Neural cell (in vitro differentiated cells): ENCODE data around the gene CD81. TPM values are rescaled to one million over a fixed set of nuclear protein-coding genes. Genes with fewer than 3 reads are reported as not detected.

ENCODE experiments used
- H2AFZ ChIP-seq: fragments of 200-600, 300-800 bp; sonication (generic), shearing (Covaris generic); 2 replicates; pipeline ENCODE4 v1.6.0; 2014; ENCODE audit warnings: low read depth, mild to moderate bottlenecking, antibody characterized with exemption, low read length, moderate library complexity
- H3F3A ChIP-seq: fragments of 200-600 bp; shearing (Covaris generic); 2 replicates; pipeline ENCODE4 v1.6.1; 2016; ENCODE audit warnings: mild to moderate bottlenecking, moderate library complexity, mixed read lengths, antibody characterized with exemption, low read length; ENCODE audit not compliant: insufficient read depth, poor library complexity, severe bottlenecking
- H3K27ac ChIP-seq: fragments of 200-600, 300-800 bp; sonication (generic), shearing (Covaris generic); 2 replicates; pipeline ENCODE4 v1.5.1; 2014; ENCODE audit warnings: mild to moderate bottlenecking, low read length, moderate library complexity
- H3K27me3 ChIP-seq: fragments of 300-800, 200-600 bp; sonication (generic), shearing (Covaris generic); 2 replicates; pipeline ENCODE4 v1.6.0; 2014; ENCODE audit warnings: mild to moderate bottlenecking, low read depth, low read length, moderate library complexity; ENCODE audit not compliant: insufficient read depth
- H3K36me3 ChIP-seq: fragments of 300-800, 200-600 bp; sonication (generic), shearing (Covaris generic); 2 replicates; pipeline ENCODE4 v1.5.1; 2014; ENCODE audit warnings: mild to moderate bottlenecking, antibody characterized with exemption, low read length, moderate library complexity; ENCODE audit not compliant: insufficient read depth
- H3K4me2 ChIP-seq: fragments of 300-800, 200-600 bp; sonication (generic), shearing (Covaris generic); 2 replicates; pipeline ENCODE4 v1.6.0; 2014; ENCODE audit warnings: mild to moderate bottlenecking, low read length
- H3K4me3 ChIP-seq: fragments of 300-800, 200-600 bp; sonication (generic), shearing (Covaris generic); 2 replicates; pipeline ENCODE4 v1.5.1; 2014; ENCODE audit warnings: mild to moderate bottlenecking, low read length, moderate library complexity
- H3K79me2 ChIP-seq: fragments of 200-600 bp; shearing (Covaris generic); replicated peaks from 2 replicates; pipeline ENCODE4 v1.6.0; 2014; ENCODE audit warnings: mild to moderate bottlenecking, low read length, moderate library complexity; ENCODE audit not compliant: insufficient read depth
- H3K9ac ChIP-seq: fragments of 300-800, 200-600 bp; sonication (generic), shearing (Covaris generic); 2 replicates; pipeline ENCODE4 v1.6.1; 2016; ENCODE audit warnings: mild to moderate bottlenecking, low read length, mixed read lengths
- H3K9me2 ChIP-seq: fragments of 200-600 bp; shearing (Covaris generic); 2 replicates; pipeline ENCODE4 v1.6.1; 2016; ENCODE audit warnings: mild to moderate bottlenecking, low read length, mixed read lengths; ENCODE audit not compliant: insufficient read depth
- H3K9me3 ChIP-seq: fragments of 200-600, 300-800 bp; sonication (generic), shearing (Covaris generic); 2 replicates; pipeline ENCODE4 v1.6.1; 2016; ENCODE audit warnings: mild to moderate bottlenecking, mixed run types, low read length, moderate library complexity, mixed read lengths
- H4K20me1 ChIP-seq: fragments of 200-600 bp; shearing (Covaris generic); 2 replicates; pipeline ENCODE4 v1.6.1; 2016; ENCODE audit warnings: mild to moderate bottlenecking, mixed run types; ENCODE audit not compliant: insufficient read depth
- CTCF ChIP-seq: fragments of 450-650 bp; IDR thresholded peaks from 2 replicates; pipeline ENCODE4 v1.5.1; 2014; ENCODE audit warnings: antibody characterized with exemption, mild to moderate bottlenecking, moderate library complexity; ENCODE audit not compliant: poor library complexity, severe bottlenecking
- EP300 ChIP-seq: fragments of 450-650 bp; conservative IDR thresholded peaks from 2 replicates; pipeline ENCODE4 v1.6.1; 2014; ENCODE audit warnings: antibody characterized with exemption, mild to moderate bottlenecking, moderate library complexity; ENCODE audit not compliant: poor library complexity, severe bottlenecking
- EZH2 ChIP-seq: fragments of 200-600, 300-800 bp; shearing (Covaris generic), sonication (generic); IDR thresholded peaks from 2 replicates; pipeline ENCODE4 v1.6.1; 2014; ENCODE audit warnings: antibody characterized with exemption, low read length, borderline replicate concordance, mild to moderate bottlenecking; ENCODE audit not compliant: insufficient read depth, poor library complexity, severe bottlenecking
- MXI1 ChIP-seq: fragments of 450-650 bp; conservative IDR thresholded peaks from 2 replicates; pipeline ENCODE4 v1.6.1; 2014; ENCODE audit warnings: antibody characterized with exemption, mild to moderate bottlenecking; ENCODE audit not compliant: poor library complexity, severe bottlenecking
- POLR2AphosphoS5 ChIP-seq: IDR thresholded peaks from 2 replicates; pipeline ENCODE4 v1.6.1; 2012
- RAD21 ChIP-seq: fragments of 450-650 bp; conservative IDR thresholded peaks from 2 replicates; pipeline ENCODE4 v1.6.1; 2014; ENCODE audit warnings: antibody characterized with exemption, mild to moderate bottlenecking, moderate library complexity
- REST ChIP-seq: IDR thresholded peaks from 2 replicates; pipeline ENCODE4 v1.6.1; 2012; ENCODE audit warnings: borderline replicate concordance
- SMC3 ChIP-seq: fragments of 450-650 bp; conservative IDR thresholded peaks from 2 replicates; pipeline ENCODE4 v1.6.1; 2014; ENCODE audit warnings: antibody characterized with exemption, mild to moderate bottlenecking, moderate library complexity; ENCODE audit not compliant: poor library complexity
- TAF1 ChIP-seq: IDR thresholded peaks from 2 replicates; pipeline ENCODE4 v1.6.1; 2012; ENCODE audit warnings: low read depth
- polyA plus RNA-seq: library from polyadenylated mRNA; depleted of rRNA; stranded (reverse); fragments of >200 nt; gene quantifications from 2 replicates; pipeline ENCODE4 v1.2.3, GENCODE V29; 2014

Gene CD81
- polyA plus RNA-seq, 1 donor from 2014 or later = 97.8 TPM

GRCh38 chr11:2347308-2347830, 29.7 kb upstream of the CD81 start:
- Histone ChIP-seq H3K9ac (no peak overlapping the region), H3K4me2 (no peak overlapping the region), H2AFZ (no peak overlapping the region), H3K36me3 (no peaks in the 10 kb centered on the region), H4K20me1 (no peaks in the 10 kb centered on the region), H3K9me3 (peaks cover 7% of the 10 kb centered on the region), H3K4me3 (no peak overlapping the region), H3K79me2 (no peaks in the 10 kb centered on the region), H3K27me3 (no peaks in the 10 kb centered on the region), H3F3A (no peaks in the 10 kb centered on the region), H3K9me2 (no peaks in the 10 kb centered on the region), H3K27ac (no peak overlapping the region)
- TF ChIP-seq RAD21 = no peak
- no peak for TF ChIP-seq EP300
- no peak for TF ChIP-seq TAF1
- TF ChIP-seq POLR2AphosphoS5 = no peak
- TF ChIP-seq MXI1 = no peak
- TF ChIP-seq SMC3 = no peak
- TF ChIP-seq REST = no peak
- TF ChIP-seq CTCF = no peak
- no peak for TF ChIP-seq EZH2

- no peak overlapping the region for H3K4me2 ChIP-seq
- no peak overlapping the region for H2AFZ ChIP-seq
- no peaks in the 10 kb centered on the region for H3K79me2 ChIP-seq
- H3K4me3 ChIP-seq = no peak overlapping the region
- H3K9me2 ChIP-seq = no peaks in the 10 kb centered on the region
- no peak for TF ChIP-seq TAF1
- no peak for TF ChIP-seq REST
- TF ChIP-seq MXI1 = no peak
- no peak for TF ChIP-seq EP300
- no peak for TF ChIP-seq SMC3
- no peak for TF ChIP-seq POLR2AphosphoS5
- no peak for TF ChIP-seq RAD21
- no peak for TF ChIP-seq CTCF
- no peaks in the 10 kb centered on the region for H3K36me3 ChIP-seq
- no peaks in the 10 kb centered on the region for H4K20me1 ChIP-seq
- H3K27ac ChIP-seq = no peak overlapping the region
- H3F3A ChIP-seq = no peaks in the 10 kb centered on the region
- peaks cover 7% of the 10 kb centered on the region for H3K9me3 ChIP-seq
- H3K9ac ChIP-seq = no peak overlapping the region
- no peaks in the 10 kb centered on the region for H3K27me3 ChIP-seq
Observed at GRCh38 chr11:2348986-2349385, 28.1 kb upstream of the CD81 start.
